Activated CD8-positive, alpha-beta memory T cell treated with anti-CD3 and anti-CD28 coated beads, Interleukin-2, amount 50 U/mL, for 24 hours (primary cell): Measurements from ENCODE around the gene SHROOM4.
A peak's percentile ranks its signal among the peaks of the same experiment; 100 is the strongest.

Source experiments
- DNase-seq: peaks from one replicate; pipeline ENCODE4 v3.0.0-alpha.2; 2020; ENCODE audit errors: extremely low read depth

SHROOM4 gene

DNA sequence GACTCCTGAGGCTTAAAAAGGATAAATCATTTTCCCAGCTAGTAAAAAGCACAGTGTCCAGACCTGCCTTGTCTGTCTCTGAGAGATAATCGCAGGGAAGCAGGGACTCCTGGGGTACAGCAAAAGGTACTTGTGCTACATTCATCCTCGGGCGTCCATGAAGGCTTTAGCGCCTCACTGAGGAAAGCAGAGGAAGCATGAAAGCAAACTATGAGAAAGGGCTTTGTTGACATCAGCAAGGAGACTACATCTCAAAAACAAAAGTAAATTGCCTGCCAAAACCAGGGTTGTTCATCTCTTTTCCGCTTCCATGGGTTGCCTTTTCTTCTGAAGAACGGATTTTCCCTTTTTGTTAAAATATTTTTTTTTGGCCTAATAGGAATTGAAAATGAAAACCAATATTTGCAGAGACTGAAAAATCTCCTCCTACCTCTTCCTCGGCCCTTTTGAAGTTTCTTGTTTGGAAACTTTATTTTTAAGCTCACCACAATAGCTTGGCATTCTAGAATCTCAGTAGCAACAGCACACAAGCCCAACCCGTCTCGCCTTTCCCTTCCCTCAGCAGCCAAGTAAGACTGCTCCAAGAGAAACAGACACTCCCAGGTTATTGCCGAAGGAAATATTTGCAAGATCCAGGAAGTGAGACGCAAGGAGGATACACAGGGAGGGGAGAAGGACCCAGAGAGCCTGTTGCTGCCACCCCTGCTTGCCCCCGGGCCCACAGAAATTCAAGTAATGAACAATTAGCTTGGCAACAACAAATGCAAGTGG is 195.0 kb downstream of the SHROOM4 start:
- no peak for DNase-seq

DNA sequence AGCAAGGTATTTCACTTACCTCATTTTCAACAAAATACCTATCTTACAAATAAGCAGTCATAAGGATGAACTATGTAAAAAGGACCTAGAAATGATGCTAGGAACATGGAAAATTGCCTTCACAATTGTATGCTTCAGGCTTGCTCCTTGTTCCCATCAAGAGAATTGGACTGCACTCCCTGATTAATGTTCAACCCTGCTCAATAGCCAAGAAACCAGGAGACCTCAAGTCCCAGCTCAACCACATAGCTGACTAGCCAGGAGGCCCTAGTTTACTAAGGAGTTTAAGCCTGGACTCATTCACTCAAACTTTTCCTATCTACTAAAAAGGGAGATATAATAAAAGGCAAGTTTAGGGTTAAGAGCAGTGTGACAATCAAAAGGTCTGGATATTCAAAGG is 196.8 kb downstream of the SHROOM4 start:
- no peak for DNase-seq

- no peak for DNase-seq
Observed at GRCh38 chrX:50615570-50616158, 198.3 kb downstream of the SHROOM4 start.

DNA sequence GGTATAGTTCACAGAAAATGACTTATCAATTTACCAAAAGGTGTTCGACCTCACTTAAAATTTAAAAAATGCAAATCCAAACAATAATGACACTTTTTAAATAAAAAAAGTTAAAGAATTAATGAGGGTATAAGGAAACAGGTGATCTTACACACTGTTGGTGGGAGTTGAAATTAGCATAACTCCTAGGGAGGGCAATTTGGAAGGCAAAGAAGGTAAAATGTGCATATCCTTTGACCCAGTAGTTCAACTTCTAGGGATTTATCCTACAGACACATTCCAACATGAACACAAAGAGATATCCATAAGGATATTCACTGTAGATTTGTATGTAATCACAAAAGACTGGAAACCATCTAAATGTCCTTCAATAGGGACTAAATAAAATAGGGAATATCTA is 199.5 kb downstream of the SHROOM4 start:
- no peak for DNase-seq

GRCh38 chrX:50613846-50614245 is 200.1 kb downstream of the SHROOM4 start:
- DNase-seq = no peak

- no peak for DNase-seq
Observed at GRCh38 chrX:50609796-50610195, 204.2 kb downstream of the SHROOM4 start.

GRCh38 chrX:50606300-50606950 is 207.6 kb downstream of the SHROOM4 start:
- DNase-seq = no peak

GRCh38 chrX:50596056-50596455 is 217.9 kb downstream of the SHROOM4 start:
- no peak for DNase-seq

GRCh38 chrX:50594788-50595187 is 219.2 kb downstream of the SHROOM4 start:
- DNase-seq = no peak

GRCh38 chrX:50586980-50587379 is 227.0 kb downstream of the SHROOM4 start:
- DNase-seq = no peak

DNA sequence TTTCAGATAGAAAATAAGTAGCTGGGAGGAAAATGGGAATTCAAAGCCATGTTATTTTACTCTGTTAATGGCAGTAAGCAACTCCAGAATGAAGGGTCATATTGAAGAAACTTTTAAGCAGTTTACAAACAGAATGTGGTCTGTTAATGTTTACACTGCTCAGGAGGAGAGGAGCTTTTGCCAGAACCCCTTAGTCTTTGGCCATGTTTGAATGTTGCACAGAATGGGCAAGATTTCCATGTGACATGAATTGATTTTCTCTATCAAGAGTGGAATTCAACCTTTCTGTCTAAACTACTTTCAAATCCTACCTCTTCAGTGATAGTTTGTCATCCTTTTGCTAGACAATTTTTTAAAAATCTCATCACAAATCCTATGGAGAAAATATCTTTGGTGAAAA is 227.6 kb downstream of the SHROOM4 start:
- DNase-seq = no peak

DNA sequence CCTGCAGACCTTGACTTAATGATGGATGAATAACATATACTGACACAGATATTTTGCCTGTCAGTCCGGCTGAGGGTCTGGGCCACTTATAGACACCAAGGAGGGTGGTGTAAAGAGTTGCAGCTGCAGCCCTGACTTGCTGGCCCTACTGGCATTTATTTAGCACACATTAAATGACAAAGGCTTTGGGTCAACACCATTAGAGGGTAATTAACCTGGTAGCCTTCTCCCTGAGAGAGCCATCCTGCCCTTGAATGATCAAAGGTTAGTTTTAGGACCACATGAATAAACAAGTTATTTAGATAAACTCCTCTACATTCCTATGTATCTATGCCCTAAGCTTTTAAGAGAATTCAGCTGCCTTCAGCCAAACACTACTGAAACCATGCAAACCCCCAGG is 232.6 kb downstream of the SHROOM4 start:
- no peak for DNase-seq

DNA sequence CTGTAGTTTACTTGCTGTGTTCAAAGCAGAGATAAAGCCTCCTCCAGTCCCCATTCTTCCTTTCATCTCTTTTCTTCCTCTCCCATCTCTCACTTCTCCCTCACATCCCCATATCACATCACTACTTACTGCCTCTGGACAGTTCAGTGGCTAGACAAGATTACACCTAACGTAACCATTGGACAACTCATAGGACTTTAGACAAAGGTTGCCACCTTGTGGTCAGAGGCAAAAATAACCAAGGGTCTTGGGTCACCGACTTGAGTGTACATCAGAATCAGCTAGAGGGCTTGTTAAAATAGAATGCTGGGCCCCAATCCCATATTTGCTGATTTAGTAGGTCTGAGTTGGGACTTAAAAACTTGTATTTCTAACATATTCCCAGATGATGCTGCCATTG is 234.0 kb downstream of the SHROOM4 start:
- peak; percentile 1 for DNase-seq

GRCh38 chrX:50577326-50577725 is 236.7 kb downstream of the SHROOM4 start:
- no peak for DNase-seq

DNA sequence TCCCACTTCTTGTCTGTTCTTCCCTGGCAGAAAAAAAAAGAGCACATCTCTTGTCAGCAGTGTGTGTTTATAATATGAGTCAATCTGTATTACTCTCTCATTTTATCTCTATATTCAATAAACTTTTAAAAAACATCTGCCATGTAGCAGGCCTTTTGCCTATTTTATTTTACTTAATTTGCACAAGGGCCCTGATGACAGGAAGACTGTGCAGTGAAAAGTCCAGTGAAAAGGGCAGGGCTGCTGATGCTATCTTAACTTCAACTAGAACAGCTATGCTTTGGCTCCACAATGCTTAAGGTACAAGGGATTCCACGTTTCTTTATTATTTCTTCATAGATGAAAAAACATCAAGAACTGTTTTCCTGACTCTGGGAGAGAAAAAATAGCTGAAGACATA is 246.4 kb downstream of the SHROOM4 start:
- no peak for DNase-seq

GRCh38 chrX:50565718-50566117 is 248.3 kb downstream of the SHROOM4 start:
- no peak for DNase-seq
